COLO829 (cell line): ENCODE measurements around the gene FLRT2.
A peak's percentile ranks its signal among the peaks of the same experiment; 100 is the strongest.

Experiments used
- DNase-seq: peaks from one replicate; pipeline ENCODE4 v3.0.0; 2012; ENCODE audit warnings: low spot score

FLRT2 gene

GRCh38 chr14:85565862-85566296, 35.9 kb downstream of the FLRT2 start:
- DNase-seq = peak; percentile 79

GRCh38 chr14:85566603-85567002, 36.7 kb downstream of the FLRT2 start:
- DNase-seq = no peak

GRCh38 chr14:85572011-85572410, 42.1 kb downstream of the FLRT2 start:
- no peak for DNase-seq

GRCh38 chr14:85572845-85573244, 42.9 kb downstream of the FLRT2 start:
- DNase-seq = no peak

GRCh38 chr14:85573406-85573805, 43.5 kb downstream of the FLRT2 start:
- DNase-seq = no peak

- no peak for DNase-seq
Measured at GRCh38 chr14:85574853-85575616, 45.1 kb downstream of the FLRT2 start.

GRCh38 chr14:85575617-85575898, 45.6 kb downstream of the FLRT2 start:
- no peak for DNase-seq

GRCh38 chr14:85576218-85576617, 46.3 kb downstream of the FLRT2 start:
- DNase-seq = no peak

- DNase-seq = no peak
Measured at GRCh38 chr14:85576848-85577542, 47.1 kb downstream of the FLRT2 start.

- no peak for DNase-seq
Measured at GRCh38 chr14:85577543-85578114, 47.7 kb downstream of the FLRT2 start.

- DNase-seq = no peak
Measured at GRCh38 chr14:85578357-85578756, 48.4 kb downstream of the FLRT2 start.

- no peak for DNase-seq
Measured at GRCh38 chr14:85578930-85579329, 49.0 kb downstream of the FLRT2 start.

GRCh38 chr14:85579942-85580341, 50.0 kb downstream of the FLRT2 start:
- no peak for DNase-seq

- DNase-seq = no peak
Measured at GRCh38 chr14:85580536-85581140, 50.7 kb downstream of the FLRT2 start.

GRCh38 chr14:85581691-85582090, 51.7 kb downstream of the FLRT2 start:
- DNase-seq = no peak

- DNase-seq = no peak
Measured at GRCh38 chr14:85583380-85583779, 53.4 kb downstream of the FLRT2 start.

- no peak for DNase-seq
Measured at GRCh38 chr14:85584481-85584880, 54.5 kb downstream of the FLRT2 start.

- DNase-seq = no peak
Measured at GRCh38 chr14:85587151-85587711, 57.3 kb downstream of the FLRT2 start.

GRCh38 chr14:85590784-85591183, 60.8 kb downstream of the FLRT2 start:
- no peak for DNase-seq

GRCh38 chr14:85594217-85594616, 64.3 kb downstream of the FLRT2 start:
- no peak for DNase-seq

- DNase-seq = no peak
Measured at GRCh38 chr14:85595981-85596380, 66.0 kb downstream of the FLRT2 start.

GRCh38 chr14:85596562-85596961, 66.6 kb downstream of the FLRT2 start:
- no peak for DNase-seq

GRCh38 chr14:85597701-85598100, 67.8 kb downstream of the FLRT2 start:
- DNase-seq = no peak
